ENCODE measurements around the gene GPRIN2. TPM values are rescaled to one million over a fixed set of nuclear protein-coding genes. Genes with fewer than 3 reads are reported as not detected.

GPRIN2 gene
- polyA plus RNA-seq, 1 of the 3 experiments (the other 2 are of a cell fraction), result 0.03 TPM

- Histone ChIP-seq H3K79me2 (ENCODE audit: insufficient read depth) (no peaks in the 10 kb centered on the region), H3K9me3 (no peaks in the 10 kb centered on the region), H3F3A (replicated peaks; ENCODE audit: insufficient read depth) (no peaks in the 10 kb centered on the region), H3K9me2 (no peaks in the 10 kb centered on the region), H3K4me1 (ENCODE audit: control insufficient read depth in 1 of 2, insufficient read depth in 2 of 2, low read depth in 1 of 2, low read length in 1 of 2) (no peaks in the 10 kb centered on the region), H3K4me3 (ENCODE audit: low read depth in 2 of 2, low read length in 1 of 2) (no peak overlapping the region), H4K20me1 (ENCODE audit: insufficient read depth) (no peaks in the 10 kb centered on the region), H3K9ac (no peak overlapping the region), H3K27ac (ENCODE audit: low read depth in 2 of 2, low read length in 1 of 2) (no peak overlapping the region), H3K36me3 (replicated peaks in 1 of 2; ENCODE audit: control insufficient read depth in 1 of 2, insufficient read depth in 2 of 2, low read length in 1 of 2) (no peaks in the 10 kb centered on the region), H3K4me2 (no peak overlapping the region), H2AFZ (ENCODE audit: low read depth) (no peak overlapping the region), H3K27me3 (ENCODE audit: insufficient read depth) (no peaks in the 10 kb centered on the region)
- TF ChIP-seq NFIC (IDR thresholded peaks at IDR 0.05; ENCODE audit: borderline replicate concordance) (no peak), EP300 (IDR thresholded peaks at IDR 0.05; ENCODE audit: borderline replicate concordance in 1 of 2, low read depth in 1 of 2, low read length in 1 of 2) (no peak), ZBTB33 (IDR thresholded peaks at IDR 0.05; ENCODE audit: borderline replicate concordance, low read depth) (no peak), PBX3 (IDR thresholded peaks at IDR 0.05) (no peak), EZH2phosphoT487 (IDR thresholded peaks at IDR 0.05; ENCODE audit: borderline replicate concordance, low read depth) (no peak), MXI1 (IDR thresholded peaks at IDR 0.05; ENCODE audit: low read depth, low read length) (no peak), MAX (IDR thresholded peaks at IDR 0.05; ENCODE audit: low read depth) (no peak), MEF2A (IDR thresholded peaks at IDR 0.05; ENCODE audit: borderline replicate concordance, low read depth) (no peak), RAD21 (IDR thresholded peaks at IDR 0.05; ENCODE audit: low read length) (no peak), FOXM1 (IDR thresholded peaks at IDR 0.05; ENCODE audit: low read depth) (no peak), FOSL2 (IDR thresholded peaks at IDR 0.05; ENCODE audit: borderline replicate concordance, low read depth) (no peak), IRF3 (IDR thresholded peaks at IDR 0.05; ENCODE audit: low read depth, low read length) (no peak), JUND (IDR thresholded peaks at IDR 0.05) (no peak), CHD2 (IDR thresholded peaks at IDR 0.05; ENCODE audit: low read length, partially characterized antibody) (no peak), SMC3 (IDR thresholded peaks at IDR 0.05; ENCODE audit: low read depth, low read length) (no peak), RXRA (IDR thresholded peaks at IDR 0.05; ENCODE audit: borderline replicate concordance, low read depth) (no peak), RCOR1 (IDR thresholded peaks at IDR 0.05; ENCODE audit: low read length) (no peak), NRF1 (IDR thresholded peaks at IDR 0.05; ENCODE audit: low read depth, low read length) (no peak), GABPA (IDR thresholded peaks at IDR 0.05; ENCODE audit: low read depth) (no peak), USF2 (IDR thresholded peaks at IDR 0.05; ENCODE audit: borderline replicate concordance, low read depth, low read length) (no peak)
- POLR2A ChIA-PET, result no interaction called here
- CTCF ChIA-PET, result interaction anchor here (1.4 to 3.2 kb wide), 2 partner anchors 11 to 27 kb away, joined by 5 to 14 read pairs; no protein-coding TSS in a partner anchor
- DNase-seq, result no peak
- 60% methylated on average over 3 of the region's 3 CpGs for WGBS (ENCODE audit: low lambda C conversion rate)
Measured at GRCh38 chr10:46538717-46539426, 17.6 kb downstream of the GPRIN2 start.

All from SK-N-SH (cell line).